Panc1 (cell line): Measurements from ENCODE around the gene PTPN4. TPM values are rescaled to one million over a fixed set of nuclear protein-coding genes. Genes with fewer than 3 reads are reported as not detected.

Experiments used
- ATAC-seq: fragments of 200-7000 bp; cut with Tn5 transposase; 2 replicates; pipeline ENCODE4 v1.9.1; 2020; ENCODE audit warnings: mild to moderate bottlenecking, moderate library complexity
- BruUV-seq: library from RNA; stranded (reverse); fragments of 400-500 nt; replicated peaks from 2 replicates; lab custom pipeline; 2021; lab: Mats Ljungman, UMichigan
- CTCF ChIA-PET: fragments of 300-600 bp; sonication (Branson Sonifier 250); formaldehyde crosslinking; loops from one replicate; lab custom pipeline; 2022; ENCODE audit warnings: antibody characterized with exemption; lab: Charles Lee
- POLR2A ChIA-PET: fragments of 300-600 bp; sonication (Branson Sonifier 250); formaldehyde crosslinking; loops from one replicate; lab custom pipeline; 2022; ENCODE audit warnings: antibody characterized with exemption; lab: Charles Lee
- DNase-seq: peaks from one replicate; pipeline ENCODE4 v3.0.0-alpha.2; 2010; ENCODE audit warnings: low read depth, low spot score
- H3K27ac ChIP-seq: 2 replicates; pipeline ENCODE4 v1.5.1; 2011; ENCODE audit warnings: mild to moderate bottlenecking, low read length, inconsistent platforms
- H3K27me3 ChIP-seq: fragments of 200-500 bp; sonication (Bioruptor generic); 2 replicates; pipeline ENCODE4 v1.6.0; 2014; ENCODE audit warnings: low read length, inconsistent platforms; ENCODE audit not compliant: control insufficient read depth, insufficient read depth
- H3K36me3 ChIP-seq: fragments of 200-500 bp; sonication (Bioruptor generic); 2 replicates; pipeline ENCODE4 v1.5.1; 2014; ENCODE audit warnings: inconsistent platforms, mild to moderate bottlenecking, low read length, moderate library complexity; ENCODE audit not compliant: control insufficient read depth, insufficient read depth
- H3K4me1 ChIP-seq: 2 replicates; pipeline ENCODE4 v1.5.1; 2011; ENCODE audit warnings: inconsistent platforms, mild to moderate bottlenecking, low read length, moderate library complexity; ENCODE audit not compliant: control insufficient read depth, insufficient read depth
- H3K4me3 ChIP-seq, 2 experiments: 2 replicates each; pipeline ENCODE4 v1.5.1; 2011 to 2012; ENCODE audit warnings: low read depth in 2 of 2, low read length in 2 of 2, mild to moderate bottlenecking in 2 of 2, inconsistent platforms in 1 of 2, moderate library complexity in 1 of 2
- H3K9me3 ChIP-seq: fragments of 200-500 bp; sonication (Bioruptor generic); 2 replicates; pipeline ENCODE4 v1.5.1; 2014; ENCODE audit warnings: low read depth, mild to moderate bottlenecking, inconsistent platforms, low read length, moderate library complexity; ENCODE audit not compliant: control insufficient read depth, insufficient read depth
- POLR2AphosphoS5 ChIP-seq: IDR thresholded peaks from 2 replicates; pipeline ENCODE4 v1.6.1; 2012; ENCODE audit warnings: mild to moderate bottlenecking, low read depth, low read length, moderate library complexity
- SIN3A ChIP-seq: IDR thresholded peaks from 2 replicates; pipeline ENCODE4 v1.6.1; 2012; ENCODE audit warnings: low read depth, mild to moderate bottlenecking, low read length, moderate library complexity, borderline replicate concordance; ENCODE audit not compliant: insufficient read depth
- TCF7L2 ChIP-seq: IDR thresholded peaks from 2 replicates; pipeline ENCODE4 v1.6.1; 2011; ENCODE audit warnings: mild to moderate bottlenecking, low read depth, low read length, inconsistent platforms
- in situ Hi-C: cut with HindIII; loops from 2 replicates; pipeline ENCODE4 v1.10.0; 2016; ENCODE audit warnings: low sequenced_read_pairs, low pct_unique_long_range_greater_than_20kb
- intact Hi-C: fragments of 100-400 bp; cut with micrococcal nuclease; formaldehyde crosslinking; loops from one replicate; pipeline ENCODE4 v1.10.0; 2022; ENCODE audit not compliant: unreplicated experiment
- total RNA-seq: library from RNA; stranded (reverse); gene quantifications from one replicate; pipeline ENCODE4 v1.2.1, GENCODE V29; 2021; ENCODE audit not compliant: unreplicated experiment
- TF ChIP-seq, protein P1 (sequence below), 2 experiments: IDR thresholded peaks; 2 replicates each; pipeline ENCODE4 v1.6.1; 2011 to 2012; ENCODE audit warnings: low read depth in 2 of 2, control low read depth in 1 of 2, low read length in 1 of 2, mild to moderate bottlenecking in 1 of 2, moderate library complexity in 1 of 2; ENCODE audit not compliant: insufficient read depth in 1 of 2

Gene PTPN4
- total RNA-seq, 1 experiment from 2014 or later, result 45.9 TPM

DNA sequence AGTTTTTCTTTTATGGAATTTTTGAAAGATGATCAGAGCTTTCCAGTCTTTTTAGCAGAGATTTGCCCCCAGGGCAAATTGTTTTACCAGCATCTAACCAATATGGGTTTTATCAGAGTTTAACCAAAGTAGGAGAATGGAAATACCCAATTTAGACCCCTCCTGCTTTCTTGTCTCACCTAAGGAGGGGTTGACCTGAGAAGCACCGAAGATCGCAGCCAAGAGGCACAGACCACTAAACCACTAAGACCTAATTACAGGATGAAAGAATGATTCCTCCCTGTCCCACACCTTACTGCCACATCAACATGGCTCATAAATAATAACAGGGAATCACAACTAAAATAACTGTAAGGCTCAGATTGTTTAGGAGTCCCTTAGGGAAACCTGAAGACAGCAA is 141.3 kb downstream of the PTPN4 start:
- Histone ChIP-seq H3K27ac (no peak overlapping the region), H3K27me3 (no peaks in the 10 kb centered on the region), H3K36me3 (peaks cover 7% of the 10 kb centered on the region), H3K9me3 (no peaks in the 10 kb centered on the region), H3K4me3 (no peak overlapping the region), H3K4me1 (no peaks in the 10 kb centered on the region)
- no peak for DNase-seq
- ChIA-PET POLR2A (no interaction called here), CTCF (no interaction called here)
- TF ChIP-seq POLR2AphosphoS5, result no peak
- TF ChIP-seq, protein P1, sequence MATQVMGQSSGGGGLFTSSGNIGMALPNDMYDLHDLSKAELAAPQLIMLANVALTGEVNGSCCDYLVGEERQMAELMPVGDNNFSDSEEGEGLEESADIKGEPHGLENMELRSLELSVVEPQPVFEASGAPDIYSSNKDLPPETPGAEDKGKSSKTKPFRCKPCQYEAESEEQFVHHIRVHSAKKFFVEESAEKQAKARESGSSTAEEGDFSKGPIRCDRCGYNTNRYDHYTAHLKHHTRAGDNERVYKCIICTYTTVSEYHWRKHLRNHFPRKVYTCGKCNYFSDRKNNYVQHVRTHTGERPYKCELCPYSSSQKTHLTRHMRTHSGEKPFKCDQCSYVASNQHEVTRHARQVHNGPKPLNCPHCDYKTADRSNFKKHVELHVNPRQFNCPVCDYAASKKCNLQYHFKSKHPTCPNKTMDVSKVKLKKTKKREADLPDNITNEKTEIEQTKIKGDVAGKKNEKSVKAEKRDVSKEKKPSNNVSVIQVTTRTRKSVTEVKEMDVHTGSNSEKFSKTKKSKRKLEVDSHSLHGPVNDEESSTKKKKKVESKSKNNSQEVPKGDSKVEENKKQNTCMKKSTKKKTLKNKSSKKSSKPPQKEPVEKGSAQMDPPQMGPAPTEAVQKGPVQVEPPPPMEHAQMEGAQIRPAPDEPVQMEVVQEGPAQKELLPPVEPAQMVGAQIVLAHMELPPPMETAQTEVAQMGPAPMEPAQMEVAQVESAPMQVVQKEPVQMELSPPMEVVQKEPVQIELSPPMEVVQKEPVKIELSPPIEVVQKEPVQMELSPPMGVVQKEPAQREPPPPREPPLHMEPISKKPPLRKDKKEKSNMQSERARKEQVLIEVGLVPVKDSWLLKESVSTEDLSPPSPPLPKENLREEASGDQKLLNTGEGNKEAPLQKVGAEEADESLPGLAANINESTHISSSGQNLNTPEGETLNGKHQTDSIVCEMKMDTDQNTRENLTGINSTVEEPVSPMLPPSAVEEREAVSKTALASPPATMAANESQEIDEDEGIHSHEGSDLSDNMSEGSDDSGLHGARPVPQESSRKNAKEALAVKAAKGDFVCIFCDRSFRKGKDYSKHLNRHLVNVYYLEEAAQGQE (IDR thresholded peaks at IDR 0.05; ENCODE audit: insufficient read depth in 1 of 2, low read depth in 2 of 2, low read length in 1 of 2), result no peak
- in situ Hi-C loops, result no loop called here
- no peak for ATAC-seq
- intact Hi-C loops, result no loop called here
- no TSS peak for BruUV-seq

DNA sequence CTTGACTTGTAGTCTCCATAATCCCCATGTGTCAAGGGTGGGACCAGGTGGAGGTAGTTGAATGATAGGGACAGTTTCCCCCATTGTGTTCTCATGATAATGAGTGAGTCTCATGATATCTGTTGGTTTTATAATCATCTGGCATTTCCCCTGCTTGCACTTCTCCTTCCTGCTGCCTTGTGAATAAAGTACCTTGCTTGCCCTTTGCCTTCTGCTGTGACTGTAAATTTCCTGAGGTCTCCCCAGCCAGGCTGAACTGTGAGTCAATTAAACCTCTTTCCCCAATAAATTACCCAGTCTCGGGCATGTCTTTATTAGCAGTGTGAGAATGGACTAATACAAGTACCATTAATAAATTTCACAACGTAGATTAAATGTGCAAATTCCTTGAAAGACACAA is 150.8 kb downstream of the PTPN4 start:
- H3K4me1 ChIP-seq, result no peaks in the 10 kb centered on the region
- no peak for ATAC-seq

DNA sequence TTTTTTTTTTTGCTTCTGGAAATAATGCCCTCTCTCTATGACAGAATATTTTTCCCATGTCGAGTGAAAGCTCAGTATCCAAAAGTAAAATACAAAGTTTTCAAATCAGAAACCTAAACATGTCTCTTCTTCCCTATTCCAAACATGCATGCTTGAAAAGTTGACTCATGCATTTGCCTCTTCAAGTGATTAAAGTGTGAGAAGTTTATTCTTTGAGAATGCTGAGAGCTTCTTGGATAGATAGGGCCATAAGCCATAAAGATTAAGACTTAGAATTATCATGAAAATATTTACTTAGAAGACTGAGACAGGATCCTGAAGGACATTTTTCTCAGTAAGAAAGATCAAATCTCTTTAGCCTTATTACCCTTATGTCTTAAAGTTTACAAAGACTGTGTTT is 154.5 kb downstream of the PTPN4 start:
- ATAC-seq, result no peak
- TF ChIP-seq, protein P1 (IDR thresholded peaks at IDR 0.05; ENCODE audit: insufficient read depth in 1 of 2, low read depth in 2 of 2, low read length in 1 of 2), result no peak
- TF ChIP-seq TCF7L2, result no peak
- TF ChIP-seq SIN3A, result no peak
- Histone ChIP-seq H3K4me1 (no peaks in the 10 kb centered on the region), H3K36me3 (no peaks in the 10 kb centered on the region), H3K9me3 (no peaks in the 10 kb centered on the region), H3K27me3 (no peaks in the 10 kb centered on the region), H3K27ac (no peak overlapping the region), H3K4me3 (no peak overlapping the region)
- in situ Hi-C loops (no loop called here), intact Hi-C loops (loop anchor here (10.0 kb wide), 1 partner anchor 159 kb away; the partner anchor contains the start of gene PTPN4)
- CTCF ChIA-PET, result no interaction called here
- POLR2A ChIA-PET, result no interaction called here
- BruUV-seq, result no TSS peak
- no peak for DNase-seq

More for the DNA sequence above, 150.8 kb downstream of the PTPN4 start:
- no peaks in the 10 kb centered on the region for H3K27me3 ChIP-seq
- in situ Hi-C loops (no loop called here), intact Hi-C loops (loop anchor here (10.0 kb wide), 1 partner anchor 156 kb away; the partner anchor contains the start of gene PTPN4)
- CTCF ChIA-PET, result no interaction called here
- no peak overlapping the region for H3K4me3 ChIP-seq
- H3K9me3 ChIP-seq, result no peaks in the 10 kb centered on the region
- POLR2A ChIA-PET, result no interaction called here
- no peak for TF ChIP-seq SIN3A
- TF ChIP-seq TCF7L2, result no peak
- H3K36me3 ChIP-seq, result no peaks in the 10 kb centered on the region
- no peak overlapping the region for H3K27ac ChIP-seq
- DNase-seq, result no peak
- BruUV-seq, result no TSS peak
